BE2C (cell line): ENCODE data around the gene CRIM1. TPM values are rescaled to one million over a fixed set of nuclear protein-coding genes. Genes with fewer than 3 reads are reported as not detected.
A peak's percentile ranks its signal among the peaks of the same experiment; 100 is the strongest.
"Not testable (repeated sequence)": the region's sequence is repeated elsewhere in the genome, so short reads cannot be mapped to it uniquely, and the experiment has no call there.

Source experiments
- DNase-seq: peaks from one replicate; pipeline ENCODE4 v3.0.0-alpha.2; 2020
- H3K27me3 ChIP-seq: fragments of 250-450 bp; sonication (Bioruptor Pico); 2 replicates; pipeline ENCODE4 v1.5.1; 2020; ENCODE audit warnings: mild to moderate bottlenecking
- H3K36me3 ChIP-seq: fragments of 250-450 bp; sonication (Bioruptor Pico); 2 replicates; pipeline ENCODE4 v1.5.1; 2020; ENCODE audit warnings: mild to moderate bottlenecking
- H3K4me1 ChIP-seq: fragments of 250-450 bp; sonication (Bioruptor Pico); 2 replicates; pipeline ENCODE4 v1.5.1; 2020
- H3K4me3 ChIP-seq: 2 replicates; pipeline ENCODE4 v1.5.1; 2011; ENCODE audit warnings: low read depth, low read length
- H3K9me3 ChIP-seq: fragments of 250-450 bp; sonication (Bioruptor Pico); 2 replicates; pipeline ENCODE4 v1.5.1; 2020
- CTCF ChIP-seq: IDR thresholded peaks from 2 replicates; pipeline ENCODE4 v1.5.1; 2012; ENCODE audit warnings: mild to moderate bottlenecking, low read depth, low read length
- polyA plus RNA-seq: library from polyadenylated mRNA; unstranded; fragments of >200 nt; gene quantifications from one replicate; pipeline ENCODE4 v1.2.1, GENCODE V29; 2012; ENCODE audit warnings: low read depth, missing spikeins; ENCODE audit not compliant: insufficient read length, insufficient read depth

Gene CRIM1
- not detected for polyA plus RNA-seq

GRCh38 chr2:36355151-36355889, at the start of gene CRIM1:
Gene CRIM1, plus strand, starts transcription at chr2:36355778. Its CDS starts 515 bp downstream, at chr2:36356293.
- DNase-seq, result peak; percentile 54
- Histone ChIP-seq H3K36me3 (no peaks in the 10 kb centered on the region), H3K4me3 (peak within 1 kb of the TSS; percentile 33), H3K4me1 (no peaks in the 10 kb centered on the region), H3K9me3 (no peaks in the 10 kb centered on the region), H3K27me3 (peaks cover 60% of the 10 kb centered on the region)
- TF ChIP-seq CTCF, result no peak

- no peak for DNase-seq
- H3K4me1 ChIP-seq, result no peaks in the 10 kb centered on the region
- H3K4me3 ChIP-seq, result no peak overlapping the region
- no peaks in the 10 kb centered on the region for H3K36me3 ChIP-seq
- H3K9me3 ChIP-seq, result no peaks in the 10 kb centered on the region
- H3K27me3 ChIP-seq, result no peaks in the 10 kb centered on the region
- no peak for TF ChIP-seq CTCF
Measured at GRCh38 chr2:36307441-36307840, 48.1 kb upstream of the CRIM1 start.

GRCh38 chr2:36310444-36310843, 45.1 kb upstream of the CRIM1 start:
- not testable (repeated sequence) for H3K4me3 ChIP-seq, H3K27me3 ChIP-seq, H3K4me1 ChIP-seq, H3K9me3 ChIP-seq, DNase-seq, H3K36me3 ChIP-seq

GRCh38 chr2:36318547-36318946, 37.0 kb upstream of the CRIM1 start:
- H3K27me3 ChIP-seq, result no peaks in the 10 kb centered on the region
- no peaks in the 10 kb centered on the region for H3K4me1 ChIP-seq

GRCh38 chr2:36322108-36322507, 33.5 kb upstream of the CRIM1 start:
- DNase-seq, result no peak
- H3K27me3 ChIP-seq, result no peaks in the 10 kb centered on the region
- TF ChIP-seq CTCF, result peak; percentile 23; the same call in 1 of the 2 replicates
- H3K4me3 ChIP-seq, result no peak overlapping the region
- no peaks in the 10 kb centered on the region for H3K9me3 ChIP-seq
- H3K36me3 ChIP-seq, result no peaks in the 10 kb centered on the region
- H3K4me1 ChIP-seq, result no peaks in the 10 kb centered on the region

More at GRCh38 chr2:36318547-36318946, 37.0 kb upstream of the CRIM1 start:
- Histone ChIP-seq H3K36me3 (no peaks in the 10 kb centered on the region), H3K9me3 (no peaks in the 10 kb centered on the region; the same call in 1 of the 2 replicates), H3K4me3 (no peak overlapping the region)
- peak; percentile 15; the same call in 1 of the 2 replicates for TF ChIP-seq CTCF
- DNase-seq, result no peak

- Histone ChIP-seq H3K9me3 (no peaks in the 10 kb centered on the region), H3K36me3 (no peaks in the 10 kb centered on the region), H3K4me1 (no peaks in the 10 kb centered on the region), H3K27me3 (no peaks in the 10 kb centered on the region), H3K4me3 (no peak overlapping the region)
- no peak for DNase-seq
- no peak for TF ChIP-seq CTCF
Measured at GRCh38 chr2:36326286-36326685, 29.3 kb upstream of the CRIM1 start.
